ENCODE measurements around the gene FOXG1. TPM values are rescaled to one million over a fixed set of nuclear protein-coding genes. Genes with fewer than 3 reads are reported as not detected.

The FOXG1 gene
- total and polyA plus RNA-seq, 9 of the 15 experiments (the other 6 are each of a cell fraction or from before 2014, with no cell fraction given) = 0.56 to 3.7 (median 0.85) TPM

- peak; percentile 73 for TF ChIP-seq RBBP5 (IDR thresholded peaks at IDR 0.05; ENCODE audit: borderline replicate concordance, insufficient read depth, low read length, poor library complexity, severe bottlenecking)
- TF ChIP-seq ZBTB33 (CRISPR knock-in tag; IDR thresholded peaks at IDR 0.05) = peak; percentile 93
- peak; percentile 19 for TF ChIP-seq KDM5B (IDR thresholded peaks at IDR 0.05; ENCODE audit: insufficient replicate concordance, low read depth, low read length)
- TF ChIP-seq MEF2D (tag; conservative IDR thresholded peaks at IDR 0.05; ENCODE audit: low read depth) = no peak
- TF ChIP-seq SUPT5H (IDR thresholded peaks at IDR 0.05) = peak; percentile 40; the same call in 1 of the 2 replicates
- TF ChIP-seq NCOA6 (IDR thresholded peaks at IDR 0.05) = peak; percentile 64
- TF ChIP-seq EGR1 (conservative IDR thresholded peaks at IDR 0.05) = peak; percentile 76
- peak; percentile 16 to 37 (median 20); a peak in 1 of 6 replicates for TF ChIP-seq CTCF (IDR thresholded peaks at IDR 0.05 in 2 of 3, conservative IDR thresholded peaks at IDR 0.05 in 1 of 3; ENCODE audit: insufficient read depth in 2 of 3, low read depth in 1 of 3, low read length in 3 of 3)
- TF ChIP-seq PHF8 (IDR thresholded peaks at IDR 0.05; ENCODE audit: borderline replicate concordance, low read length) = peak; percentile 35; the same call in 1 of the 2 replicates
- TF ChIP-seq UBTF (IDR thresholded peaks at IDR 0.05; ENCODE audit: borderline replicate concordance in 1 of 2, low read depth in 2 of 2, low read length in 2 of 2) = peak in 1 of 2 experiments; percentile 69; a peak in 1 of 4 replicates
- TF ChIP-seq TAF1 (IDR thresholded peaks at IDR 0.05; ENCODE audit: control insufficient read depth, extremely low read depth, insufficient read depth, low read length, severe bottlenecking) = peak; percentile 34
- TF ChIP-seq ATF1 (CRISPR knock-in tag; IDR thresholded peaks at IDR 0.05) = no peak
- TF ChIP-seq ATF1 (tag; IDR thresholded peaks at IDR 0.05) = 0 out of 2 replicates have a peak, but pooled peaks have one; percentile 30
- peak; percentile 55; the same call in 1 of the 2 replicates for TF ChIP-seq ZEB2 (IDR thresholded peaks at IDR 0.05)
- peak; percentile 58; the same call in 1 of the 2 replicates for TF ChIP-seq ZNF740 (CRISPR knock-in tag; IDR thresholded peaks at IDR 0.05)
- TF ChIP-seq ZNF740 (tag; IDR thresholded peaks at IDR 0.05) = no peak
Measured at GRCh38 chr14:28767853-28768741, 1.5 kb downstream of the FOXG1 start (continued).
